NCI-H524 (cell line): Measurements from ENCODE around the gene RASA1.

Experiments
- DNase-seq, 2 experiments: peaks; one replicate each; lab custom pipeline; 2025; lab: John Stamatoyannopoulos, UW

The RASA1 gene

DNA sequence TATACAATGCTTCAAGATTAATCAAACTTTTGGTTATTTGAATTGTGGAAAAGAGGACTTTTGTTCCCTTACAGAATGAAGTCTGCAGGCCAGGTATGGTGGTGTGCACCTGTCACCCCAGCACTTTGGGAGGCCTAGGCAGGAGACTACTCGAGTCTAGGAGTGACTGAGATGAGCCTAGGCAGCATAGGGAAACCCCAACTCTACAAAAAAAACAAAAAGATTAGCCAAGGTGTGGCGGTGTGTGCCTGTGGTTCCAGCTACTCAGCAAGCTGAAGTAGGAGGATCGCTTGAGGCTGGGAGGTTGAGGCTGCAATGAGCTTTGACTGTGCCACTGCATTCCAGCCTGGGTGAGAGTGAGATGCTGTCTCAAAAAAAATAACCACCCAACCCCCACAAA, 135.7 kb downstream of the RASA1 start:
- no peak for DNase-seq

- DNase-seq: no peak
Observed at GRCh38 chr5:87403899-87404298, 136.2 kb downstream of the RASA1 start.

GRCh38 chr5:87404359-87404758, 136.7 kb downstream of the RASA1 start:
- DNase-seq: no peak

DNA sequence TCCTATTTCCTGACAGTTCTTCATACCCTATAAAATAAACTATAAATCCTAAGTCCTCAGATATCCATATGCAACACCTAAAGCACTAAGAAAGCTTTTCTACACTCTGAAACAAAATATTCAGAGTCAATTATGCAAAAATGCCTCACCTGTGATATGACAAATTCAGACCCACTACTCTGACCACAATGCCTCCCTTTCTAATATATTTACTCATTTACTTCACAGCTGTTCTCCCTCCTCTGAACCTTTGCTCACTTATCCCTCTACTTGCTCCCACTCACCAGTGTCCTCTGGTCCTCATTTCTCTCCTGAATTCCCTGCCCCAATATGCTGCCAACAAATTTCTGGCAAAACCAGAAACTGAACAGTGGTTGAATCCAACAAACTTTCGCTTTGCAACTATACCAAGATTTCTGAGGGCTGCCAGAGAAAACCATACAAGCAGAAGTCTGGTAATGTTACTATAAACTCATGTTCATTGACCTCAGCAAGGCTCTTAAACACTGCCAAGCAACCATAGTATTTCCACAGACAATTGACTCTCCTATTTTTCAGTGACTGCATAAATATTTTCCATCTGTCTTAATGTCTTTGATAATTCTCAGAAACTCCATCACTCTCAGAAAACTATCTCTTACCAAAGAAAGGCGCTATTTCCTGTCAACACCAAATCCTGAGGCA, 137.9 kb downstream of the RASA1 start:
- DNase-seq: no peak

DNA sequence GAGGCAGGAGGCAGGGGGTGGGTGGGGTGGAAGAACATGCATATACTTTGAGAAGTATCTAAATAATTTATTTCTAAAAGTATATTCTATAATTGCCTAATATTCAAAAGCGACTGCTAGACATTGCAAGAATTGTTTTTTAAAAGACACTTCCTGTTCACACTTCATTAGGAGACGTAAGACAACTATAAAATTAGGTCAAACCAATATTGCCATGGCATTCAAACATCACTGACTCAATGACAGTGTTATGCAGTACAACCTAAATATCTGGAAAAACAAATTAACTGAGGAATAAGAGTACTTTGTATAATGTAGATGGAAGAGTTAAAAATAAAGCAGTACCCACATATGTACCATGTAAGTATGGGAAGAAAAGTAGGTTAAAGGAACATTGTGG, 140.5 kb downstream of the RASA1 start:
- no peak for DNase-seq

DNA sequence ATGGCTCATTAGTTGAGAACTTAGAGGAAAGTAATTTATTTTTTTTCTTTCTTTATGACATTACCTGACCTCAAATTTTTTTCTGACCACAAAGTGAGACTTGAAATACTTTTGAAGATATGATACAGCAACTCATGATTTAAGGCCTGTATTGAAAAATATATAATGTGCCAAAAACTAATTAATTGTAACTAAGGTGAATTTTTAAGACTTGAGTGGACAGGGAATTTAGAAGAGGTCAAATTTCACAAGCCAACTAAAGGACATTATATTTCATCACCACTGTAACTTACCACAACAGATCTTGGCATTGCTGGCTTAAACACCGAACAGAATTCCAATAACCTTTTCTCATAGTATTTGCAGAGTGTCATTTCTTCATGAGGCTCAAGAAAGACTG, 143.2 kb downstream of the RASA1 start:
- DNase-seq: no peak

GRCh38 chr5:87411586-87411972, 143.9 kb downstream of the RASA1 start:
- no peak for DNase-seq

- peak; percentile 21 to 52 for DNase-seq
Observed at GRCh38 chr5:87411973-87412629, 144.4 kb downstream of the RASA1 start.

DNA sequence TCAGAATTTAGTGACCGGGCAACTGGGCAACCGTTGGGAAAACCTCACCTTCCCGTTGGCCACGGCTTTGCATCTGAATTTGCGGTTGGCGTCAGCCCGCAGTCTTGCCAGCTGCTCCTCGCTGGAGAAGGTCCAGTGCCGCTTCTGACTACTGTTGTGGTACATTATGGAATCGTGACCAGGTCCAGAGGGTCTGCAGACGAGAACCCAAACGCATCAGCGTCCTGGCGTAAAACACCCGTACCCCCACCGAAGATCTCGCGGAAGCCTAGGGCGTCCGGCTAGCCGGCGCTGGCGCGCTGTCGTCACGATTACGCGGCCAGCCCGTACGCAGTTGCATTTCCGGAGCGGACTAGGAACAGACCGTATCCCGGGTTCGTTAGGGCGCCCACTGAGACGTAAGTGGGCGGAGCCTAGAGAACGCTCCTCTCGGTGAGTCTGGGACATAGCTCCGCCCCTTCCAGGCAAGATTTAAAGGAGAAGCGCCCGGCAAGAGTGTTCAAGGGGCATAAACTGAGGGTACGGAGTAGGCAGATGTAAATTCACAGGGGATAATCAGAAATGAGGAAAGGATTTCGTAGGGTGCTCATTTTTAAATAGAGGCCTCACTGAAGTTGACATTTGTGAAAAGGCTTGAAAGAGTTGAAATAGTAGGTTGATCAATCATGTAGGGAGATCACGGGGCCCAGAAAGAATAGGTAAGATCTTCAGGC, 145.1 kb downstream of the RASA1 start, which contains the start of gene CCNH:
Gene CCNH, minus strand, starts transcription at position 301 of the 713 bp plus-strand sequence. Its CDS starts 136 bp downstream, at position 165.
- DNase-seq: peak; percentile 94 to 98

DNA sequence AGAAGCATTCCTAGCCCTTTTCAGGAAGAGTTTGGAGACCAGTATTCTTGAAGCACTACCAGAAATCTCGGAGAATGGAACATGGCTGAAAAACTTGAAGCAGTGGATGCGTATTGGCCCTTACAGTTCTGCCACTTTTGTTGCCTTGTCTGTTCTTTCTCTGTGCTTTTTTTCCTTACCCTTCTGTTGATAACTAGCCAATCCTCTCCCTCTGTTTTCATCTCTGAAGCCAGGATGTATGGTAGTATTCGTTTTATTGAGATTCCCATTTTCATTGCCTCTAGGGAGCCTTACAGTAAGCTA, 145.6 kb downstream of the RASA1 start:
- no peak for DNase-seq

DNA sequence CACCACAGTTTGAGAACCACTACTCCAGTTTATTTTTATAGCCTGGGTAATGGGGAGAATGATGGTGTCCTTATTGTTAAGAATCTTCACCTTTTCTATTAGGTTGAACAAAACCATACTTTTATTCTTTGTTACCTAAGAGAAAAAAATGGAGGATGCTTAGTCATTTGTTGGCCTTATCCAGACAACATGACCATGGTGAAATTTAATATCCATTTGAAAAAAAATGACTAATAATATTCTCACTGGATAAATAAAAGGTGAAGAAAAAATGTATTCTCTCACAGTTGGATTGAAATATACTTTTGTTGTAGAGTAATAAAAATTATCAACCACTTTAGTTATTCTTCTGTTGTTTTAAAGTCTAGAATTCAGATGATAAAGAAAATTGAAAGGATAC, 150.8 kb downstream of the RASA1 start:
- DNase-seq: no peak

- DNase-seq: no peak
Observed at GRCh38 chr5:87421307-87421706, 153.6 kb downstream of the RASA1 start.

DNA sequence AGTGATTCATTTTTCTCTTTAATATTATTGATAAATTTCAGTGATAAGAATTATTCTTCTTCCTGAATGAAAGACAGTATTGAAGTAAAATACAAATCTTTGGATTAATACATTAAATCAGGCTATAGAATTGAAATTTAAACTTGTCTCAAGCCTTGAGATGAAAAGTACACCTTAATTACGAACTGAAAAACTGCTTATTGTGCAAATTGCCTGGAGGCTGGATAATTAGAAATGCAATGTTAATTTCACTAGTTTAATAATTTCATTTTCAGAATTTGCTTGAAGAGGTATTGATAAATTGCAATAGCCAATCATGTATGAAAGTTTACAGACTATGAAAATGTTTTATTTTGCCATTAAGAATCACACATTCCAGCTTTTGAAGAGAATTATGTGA, 156.1 kb downstream of the RASA1 start:
- DNase-seq: no peak

- no peak for DNase-seq
Observed at GRCh38 chr5:87430863-87431457, 163.3 kb downstream of the RASA1 start.

DNA sequence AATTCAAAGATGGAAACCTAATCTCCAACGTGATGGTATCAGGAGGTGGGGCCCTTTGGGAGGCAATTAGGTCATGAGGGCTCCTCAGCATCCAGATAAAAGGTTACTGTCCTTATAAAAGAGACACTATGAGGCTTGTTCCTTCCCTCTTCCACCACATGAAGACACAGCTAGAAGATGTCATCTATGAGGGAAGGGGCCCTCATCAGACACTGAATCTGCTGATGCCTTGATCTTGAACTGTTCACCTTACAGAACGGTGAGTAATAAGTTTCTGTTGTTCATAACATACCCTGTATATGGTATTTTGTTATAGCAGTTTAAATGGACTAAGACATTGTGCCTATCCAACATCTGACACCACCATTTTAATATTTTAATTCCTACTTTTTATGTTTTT, 164.8 kb downstream of the RASA1 start:
- no peak for DNase-seq

DNA sequence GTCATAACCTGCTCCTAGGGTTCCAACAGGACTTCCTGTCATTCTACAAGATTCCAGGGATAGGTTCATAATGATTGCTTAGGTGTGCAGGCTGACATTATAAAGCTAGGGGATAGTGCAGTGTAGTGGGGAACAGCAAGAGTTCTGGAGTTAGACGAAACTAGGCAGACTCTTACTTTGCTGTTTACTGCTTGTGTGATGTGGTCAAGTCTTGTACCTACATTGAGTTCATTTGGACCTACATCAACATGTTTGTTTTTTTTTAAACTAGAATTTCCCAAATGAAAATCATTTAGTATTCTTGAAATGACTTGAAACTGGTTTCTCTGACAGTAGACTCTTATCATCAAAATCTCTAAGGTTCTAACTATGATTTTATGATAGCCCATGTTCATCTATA, 166.3 kb downstream of the RASA1 start:
- DNase-seq: no peak

DNA sequence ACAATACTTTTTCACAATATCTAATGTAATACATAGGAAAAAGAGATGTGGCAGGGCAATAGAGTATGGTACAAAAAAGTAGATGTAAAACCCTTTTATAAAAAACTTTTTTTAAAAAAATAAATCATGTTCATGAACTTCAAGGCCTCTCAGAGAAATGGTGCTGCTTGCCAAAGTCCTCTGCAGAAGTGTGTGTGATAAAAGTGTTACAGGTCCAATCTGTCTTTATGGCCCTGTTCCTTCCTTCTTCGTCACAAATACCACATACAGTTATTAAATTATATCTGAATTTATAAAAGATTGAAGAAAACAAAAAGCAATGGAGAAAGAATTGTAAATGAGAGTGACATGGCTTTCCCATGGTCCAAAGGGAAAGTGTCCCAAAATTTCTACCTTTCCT, 166.8 kb downstream of the RASA1 start:
- no peak for DNase-seq

GRCh38 chr5:87435144-87435694, 167.5 kb downstream of the RASA1 start:
- DNase-seq: peak in 1 of 2 experiments; percentile 11

GRCh38 chr5:87437724-87438123, 170.0 kb downstream of the RASA1 start:
- no peak for DNase-seq

- DNase-seq: peak in 1 of 2 experiments; percentile 9
Observed at GRCh38 chr5:87438231-87438630, 170.5 kb downstream of the RASA1 start.
